B cell (primary cell): ENCODE results near the gene SKIDA1. TPM values are rescaled to one million over a fixed set of nuclear protein-coding genes. Genes with fewer than 3 reads are reported as not detected.

Source experiments
- ATAC-seq: fragments of 200-7000 bp; cut with Tn5 transposase; one replicate; pipeline ENCODE4 v1.10.0; 2021; ENCODE audit warnings: low read depth, mild to moderate bottlenecking, moderate number of reproducible peaks, moderate library complexity
- CTCF ChIA-PET: fragments of 350-600 bp; sonication (Branson Sonifier 250); formaldehyde crosslinking; loops from one replicate; lab custom pipeline; 2021; ENCODE audit warnings: antibody characterized with exemption, inconsistent platforms; lab: Charles Lee
- POLR2A ChIA-PET: fragments of 350-600 bp; sonication (Branson Sonifier 250); formaldehyde crosslinking; loops from one replicate; lab custom pipeline; 2021; ENCODE audit warnings: antibody characterized with exemption; lab: Charles Lee
- DNase-seq: peaks from one replicate; pipeline ENCODE4 v3.0.0; 2013
- H2AFZ ChIP-seq: 2 replicates; pipeline ENCODE4 v1.6.1; 2012; ENCODE audit warnings: mild to moderate bottlenecking, low read depth, low read length; ENCODE audit not compliant: insufficient read depth, poor library complexity, severe bottlenecking
- H3K27ac ChIP-seq, 2 donors: 1 replicate in 1 of 2; 2 replicates in 1 of 2; pipeline ENCODE4 v1.5.1; 2012 to 2013; ENCODE audit warnings: low read length in 2 of 2, mild to moderate bottlenecking in 2 of 2, moderate library complexity in 1 of 2
- H3K27me3 ChIP-seq, 4 experiments: fragments of 200-600 bp in 1 of 4; sonication (generic) in 1 of 4; replicated peaks in 1 of 4; 1 replicate in 2 of 4; 2 replicates in 2 of 4; pipeline versions ENCODE4 v1.6.1 to v1.7.0; 2013 to 2016; ENCODE audit warnings: low read length in 3 of 4, mild to moderate bottlenecking in 2 of 4, mixed read lengths in 1 of 4, moderate library complexity in 1 of 4; ENCODE audit not compliant: insufficient read depth in 4 of 4, control insufficient read depth in 3 of 4; ENCODE audit errors: control extremely low read depth in 1 of 4
- H3K36me3 ChIP-seq, 2 experiments: replicated peaks in 1 of 2; 1 replicate in 1 of 2; 2 replicates in 1 of 2; pipeline versions ENCODE4 v1.6.1 to v1.7.1; 2013; ENCODE audit warnings: low read length in 1 of 2; ENCODE audit not compliant: insufficient read depth in 2 of 2, control insufficient read depth in 1 of 2; ENCODE audit errors: control extremely low read depth in 1 of 2, extremely low read depth in 1 of 2
- H3K4me1 ChIP-seq, 2 donors: fragments of 200-600 bp in 1 of 2; sonication (generic) in 1 of 2; 1 replicate in 1 of 2; 2 replicates in 1 of 2; pipeline versions ENCODE4 v1.5.1 to v1.6.1; 2013 to 2017; ENCODE audit warnings: low read length in 2 of 2; ENCODE audit not compliant: control insufficient read depth in 2 of 2, insufficient read depth in 2 of 2
- H3K4me2 ChIP-seq: replicated peaks from 2 replicates; pipeline ENCODE3; 2012; ENCODE audit warnings: mild to moderate bottlenecking, low read depth, low read length; ENCODE audit not compliant: poor library complexity, severe bottlenecking
- H3K4me3 ChIP-seq, 5 experiments: fragments of 200-600 bp in 1 of 5; sonication (generic) in 1 of 5; 1 replicate in 3 of 5; 2 replicates in 2 of 5; pipeline versions ENCODE4 v1.5.1 to v1.7.0; 2011 to 2016; ENCODE audit warnings: low read length in 4 of 5, mild to moderate bottlenecking in 4 of 5, low read depth in 2 of 5, control low read depth in 1 of 5, moderate library complexity in 1 of 5; ENCODE audit not compliant: insufficient read depth in 1 of 5; ENCODE audit errors: control extremely low read depth in 1 of 5, extremely low read depth in 1 of 5
- H3K79me2 ChIP-seq: fragments of 200-600 bp; sonication (generic); one replicate; pipeline ENCODE4 v1.6.0; 2016; ENCODE audit warnings: low read length; ENCODE audit not compliant: control insufficient read depth, insufficient read depth
- H3K9ac ChIP-seq: fragments of 200-600 bp; sonication (generic); 2 replicates; pipeline ENCODE4 v1.6.1; 2017; ENCODE audit warnings: mild to moderate bottlenecking, low read length, moderate library complexity
- H3K9me3 ChIP-seq, 3 donors: one replicate each; pipeline versions ENCODE4 v1.6.1 to v1.7.1; 2013; ENCODE audit warnings: low read length in 2 of 3; ENCODE audit not compliant: control insufficient read depth in 2 of 3, insufficient read depth in 1 of 3; ENCODE audit errors: control extremely low read depth in 1 of 3
- H4K20me1 ChIP-seq: 2 replicates; pipeline ENCODE4 v1.6.0; 2012; ENCODE audit warnings: mild to moderate bottlenecking, low read length; ENCODE audit not compliant: insufficient read depth, control insufficient read depth, poor library complexity, severe bottlenecking
- H3K27ac Mint-ChIP-seq: one replicate; pipeline ENCODE4 v1.8.0; 2021; ENCODE audit warnings: mixed read lengths
- H3K27me3 Mint-ChIP-seq: one replicate; pipeline ENCODE4 v1.8.0; 2021; ENCODE audit warnings: mixed read lengths
- H3K4me1 Mint-ChIP-seq: one replicate; pipeline ENCODE4 v1.8.0; 2021; ENCODE audit warnings: mixed read lengths
- H3K4me3 Mint-ChIP-seq: one replicate; pipeline ENCODE4 v1.8.0; 2021; ENCODE audit warnings: mixed read lengths
- H3K9me3 Mint-ChIP-seq: one replicate; pipeline ENCODE4 v1.8.0; 2022; ENCODE audit warnings: mixed read lengths; ENCODE audit not compliant: insufficient read depth
- EZH2 ChIP-seq: IDR thresholded peaks from 2 replicates; pipeline ENCODE4 v1.6.1; 2012; ENCODE audit warnings: borderline replicate concordance, low read depth, mild to moderate bottlenecking, moderate library complexity, low read length; ENCODE audit not compliant: insufficient read depth, poor library complexity, severe bottlenecking
- WGBS: methylation state at CpG from one replicate; pipeline ENCODE4 v1.1.5; 2013; ENCODE audit warnings: missing lambda C conversion rate; ENCODE audit not compliant: insufficient coverage; 5-methylcytosine and 5-hydroxymethylcytosine counted together
- intact Hi-C: fragments of 100-400 bp; cut with micrococcal nuclease; formaldehyde crosslinking; loops from one replicate; pipeline ENCODE4 v1.10.0; 2022
- polyA plus RNA-seq: library from polyadenylated mRNA; depleted of rRNA; stranded (reverse); fragments of >200 nt; gene quantifications from 2 replicates; pipeline ENCODE4 v1.2.3, GENCODE V29; 2012
- total RNA-seq, 2 donors: library from RNA; stranded (reverse); fragments of 120-200 nt in 1 of 2; gene quantifications; 1 replicate in 1 of 2; 2 replicates in 1 of 2; pipeline versions ENCODE4 v1.2.3 to v1.2.4, GENCODE V29; 2013 to 2022
- TF ChIP-seq, protein P1 (sequence below): fragments of 200-600 bp; IDR thresholded peaks from one replicate; pipeline ENCODE4 v1.8.0; 2022; ENCODE audit warnings: antibody characterized with exemption, mild to moderate bottlenecking

SKIDA1 gene
- total and polyA plus RNA-seq, 2 donors (not counting 1 experiment from before 2014, with no cell fraction given): 0.06 to 0.10 TPM

DNA sequence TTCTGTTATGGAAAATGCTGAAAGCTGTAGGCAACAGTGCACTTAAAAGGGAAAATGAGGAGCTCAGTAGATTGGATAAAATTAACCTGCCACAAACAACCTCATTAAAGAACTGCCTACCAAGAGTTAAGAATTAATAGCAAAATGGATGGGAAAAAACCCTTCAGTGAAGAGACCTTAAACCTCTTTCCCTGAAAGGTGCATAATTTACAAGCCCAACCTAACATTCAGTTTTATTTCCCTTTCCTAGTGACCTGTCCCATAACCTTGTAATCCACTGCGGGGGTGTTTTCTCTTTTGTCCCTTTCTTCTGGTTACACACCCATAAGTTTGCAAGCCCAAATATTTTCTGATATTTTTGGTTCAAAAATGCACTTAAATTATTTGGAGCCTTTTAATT, 21.9 kb downstream of the SKIDA1 start:
- peaks cover 51% of the 10 kb centered on the region for H3K27me3 Mint-ChIP-seq
- intact Hi-C loops: no loop called here
- no peak for TF ChIP-seq EZH2
- TF ChIP-seq, protein P1, sequence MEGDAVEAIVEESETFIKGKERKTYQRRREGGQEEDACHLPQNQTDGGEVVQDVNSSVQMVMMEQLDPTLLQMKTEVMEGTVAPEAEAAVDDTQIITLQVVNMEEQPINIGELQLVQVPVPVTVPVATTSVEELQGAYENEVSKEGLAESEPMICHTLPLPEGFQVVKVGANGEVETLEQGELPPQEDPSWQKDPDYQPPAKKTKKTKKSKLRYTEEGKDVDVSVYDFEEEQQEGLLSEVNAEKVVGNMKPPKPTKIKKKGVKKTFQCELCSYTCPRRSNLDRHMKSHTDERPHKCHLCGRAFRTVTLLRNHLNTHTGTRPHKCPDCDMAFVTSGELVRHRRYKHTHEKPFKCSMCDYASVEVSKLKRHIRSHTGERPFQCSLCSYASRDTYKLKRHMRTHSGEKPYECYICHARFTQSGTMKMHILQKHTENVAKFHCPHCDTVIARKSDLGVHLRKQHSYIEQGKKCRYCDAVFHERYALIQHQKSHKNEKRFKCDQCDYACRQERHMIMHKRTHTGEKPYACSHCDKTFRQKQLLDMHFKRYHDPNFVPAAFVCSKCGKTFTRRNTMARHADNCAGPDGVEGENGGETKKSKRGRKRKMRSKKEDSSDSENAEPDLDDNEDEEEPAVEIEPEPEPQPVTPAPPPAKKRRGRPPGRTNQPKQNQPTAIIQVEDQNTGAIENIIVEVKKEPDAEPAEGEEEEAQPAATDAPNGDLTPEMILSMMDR: no peak
- ChIA-PET POLR2A (no interaction called here), CTCF (no interaction called here)
- WGBS: no CpG with 5 or more reads among the region's 1 CpG
- no peak overlapping the region for H3K4me3 ChIP-seq
- H3K9me3 ChIP-seq: peaks cover 0 to 12% (median 0%) of the 10 kb centered on the region in 3 donors
- H3K4me3 Mint-ChIP-seq: no peak overlapping the region
- peaks cover 16% of the 10 kb centered on the region for H3K4me1 Mint-ChIP-seq
- no peak overlapping the region for H2AFZ ChIP-seq
- H3K9me3 Mint-ChIP-seq: no peaks in the 10 kb centered on the region
- peaks cover 0 to 52% (median 25%) of the 10 kb centered on the region in 4 experiments for H3K27me3 ChIP-seq
- DNase-seq: no peak
- no peak overlapping the region for H3K9ac ChIP-seq
- no peak overlapping the region for H3K4me2 ChIP-seq
- H4K20me1 ChIP-seq: no peaks in the 10 kb centered on the region
- H3K27ac Mint-ChIP-seq: no peak overlapping the region
- no peak overlapping the region for H3K27ac ChIP-seq
- no peaks in the 10 kb centered on the region for H3K79me2 ChIP-seq
- peaks cover 14 to 16% of the 10 kb centered on the region in 2 donors for H3K4me1 ChIP-seq
- no peaks in the 10 kb centered on the region for H3K36me3 ChIP-seq
- no peak for ATAC-seq

DNA sequence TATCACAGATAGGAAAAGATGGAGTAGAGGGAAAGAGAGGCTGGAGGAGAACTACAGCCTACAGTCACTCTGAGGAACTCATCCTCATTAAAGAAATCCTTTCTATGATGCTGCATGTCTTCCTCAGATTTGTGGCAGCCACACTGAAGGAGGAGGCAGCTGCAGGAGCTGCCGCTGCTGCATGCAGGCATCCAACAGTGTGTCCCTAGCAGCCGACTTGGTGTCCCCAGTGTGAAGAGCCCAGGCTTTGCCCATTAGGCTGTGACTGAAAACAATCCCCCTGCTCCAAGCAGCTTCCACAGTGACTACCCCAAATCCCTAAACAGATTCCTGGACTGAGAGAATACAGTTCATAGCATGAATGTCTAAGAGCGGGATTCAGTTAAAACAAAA, 23.1 kb downstream of the SKIDA1 start:
- Histone ChIP-seq H3K4me1 (peaks cover 16 to 19% of the 10 kb centered on the region in 2 donors), H3K4me3 (no peak overlapping the region), H3K79me2 (no peaks in the 10 kb centered on the region), H4K20me1 (no peaks in the 10 kb centered on the region), H3K9ac (no peak overlapping the region), H3K4me2 (no peak overlapping the region), H3K27ac (no peak overlapping the region), H3K36me3 (no peaks in the 10 kb centered on the region), H3K27me3 (peaks cover 2 to 49% (median 36%) of the 10 kb centered on the region in 4 experiments), H2AFZ (no peak overlapping the region), H3K9me3 (peaks cover 0 to 12% (median 0%) of the 10 kb centered on the region in 3 donors)
- H3K27ac Mint-ChIP-seq: no peak overlapping the region
- H3K27me3 Mint-ChIP-seq: peaks cover 58% of the 10 kb centered on the region
- TF ChIP-seq EZH2: no peak
- TF ChIP-seq, protein P1: no peak
- no peaks in the 10 kb centered on the region for H3K9me3 Mint-ChIP-seq
- H3K4me3 Mint-ChIP-seq: no peak overlapping the region
- WGBS: 91% methylated on average over 2 of the region's 3 CpGs
- intact Hi-C loops: no loop called here
- ChIA-PET CTCF (no interaction called here), POLR2A (no interaction called here)
- H3K4me1 Mint-ChIP-seq: peaks cover 22% of the 10 kb centered on the region
- ATAC-seq: no peak
- DNase-seq: no peak
